Activated naive CD8-positive, alpha-beta T cell treated with anti-CD3 and anti-CD28 coated beads, Interleukin-2, amount 50 U/mL, for 24 hours (primary cell): ENCODE data around the gene ALPP.
"Not testable (repeated sequence)": the region's sequence is repeated elsewhere in the genome, so short reads cannot be mapped to it uniquely, and the experiment has no call there.

Source experiments
- ATAC-seq: fragments of 150-1000 bp; cut with Tn5 transposase; one replicate; pipeline ENCODE4 v1.10.0; 2021
- DNase-seq: peaks from one replicate; pipeline ENCODE4 v3.0.0; 2021
- H3K27ac Mint-ChIP-seq: one replicate; pipeline ENCODE4 v1.8.0; 2021; ENCODE audit warnings: mild to moderate bottlenecking, mixed read lengths
- H3K27me3 Mint-ChIP-seq: one replicate; pipeline ENCODE4 v1.8.0; 2021; ENCODE audit warnings: mixed read lengths
- H3K36me3 Mint-ChIP-seq: one replicate; pipeline ENCODE4 v1.8.0; 2021; ENCODE audit warnings: low read depth, mixed read lengths
- H3K4me1 Mint-ChIP-seq: one replicate; pipeline ENCODE4 v1.8.0; 2021; ENCODE audit warnings: mixed read lengths
- H3K4me3 Mint-ChIP-seq: one replicate; pipeline ENCODE4 v1.8.0; 2021; ENCODE audit warnings: mild to moderate bottlenecking, moderate library complexity, mixed read lengths
- H3K9me3 Mint-ChIP-seq: one replicate; pipeline ENCODE4 v1.8.0; 2021; ENCODE audit warnings: mixed read lengths

Gene ALPP

GRCh38 chr2:232378735-232379151 lies at the start of gene ALPP:
TSS of gene ALPP (plus strand) at chr2:232378751. CDS start at chr2:232378803, 52 bp downstream.
- H3K4me3 Mint-ChIP-seq, DNase-seq, H3K4me1 Mint-ChIP-seq, H3K36me3 Mint-ChIP-seq, H3K9me3 Mint-ChIP-seq, H3K27ac Mint-ChIP-seq, ATAC-seq: not testable (repeated sequence)
- peaks cover 14% of the 10 kb centered on the region for H3K27me3 Mint-ChIP-seq

- no peaks in the 10 kb centered on the region for H3K9me3 Mint-ChIP-seq
- DNase-seq: no peak
- H3K4me3 Mint-ChIP-seq: no peak overlapping the region
- no peak for ATAC-seq
- no peaks in the 10 kb centered on the region for H3K36me3 Mint-ChIP-seq
- no peak overlapping the region for H3K27ac Mint-ChIP-seq
- H3K27me3 Mint-ChIP-seq: no peaks in the 10 kb centered on the region
- H3K4me1 Mint-ChIP-seq: peaks cover 9% of the 10 kb centered on the region
These were observed 48.9 kb upstream of the ALPP start for GRCh38 chr2:232329716-232330067.

- Mint-ChIP-seq H3K9me3 (no peaks in the 10 kb centered on the region), H3K27me3 (no peaks in the 10 kb centered on the region), H3K4me1 (peaks cover 9% of the 10 kb centered on the region), H3K4me3 (no peak overlapping the region), H3K27ac (no peak overlapping the region), H3K36me3 (no peaks in the 10 kb centered on the region)
- DNase-seq (no peak), ATAC-seq (no peak)
These were observed 48.2 kb upstream of the ALPP start for GRCh38 chr2:232330068-232330999.

GRCh38 chr2:232331061-232331460 lies 47.5 kb upstream of the ALPP start:
- not testable (repeated sequence) for H3K4me1 Mint-ChIP-seq, DNase-seq, H3K27ac Mint-ChIP-seq, H3K4me3 Mint-ChIP-seq, H3K27me3 Mint-ChIP-seq, ATAC-seq, H3K9me3 Mint-ChIP-seq, H3K36me3 Mint-ChIP-seq

GRCh38 chr2:232331641-232332040 lies 46.9 kb upstream of the ALPP start:
- DNase-seq, H3K36me3 Mint-ChIP-seq, H3K27ac Mint-ChIP-seq, ATAC-seq, H3K4me1 Mint-ChIP-seq, H3K9me3 Mint-ChIP-seq, H3K27me3 Mint-ChIP-seq, H3K4me3 Mint-ChIP-seq: not testable (repeated sequence)

GRCh38 chr2:232332244-232332939 lies 46.2 kb upstream of the ALPP start:
- H3K4me3 Mint-ChIP-seq, H3K27ac Mint-ChIP-seq, H3K36me3 Mint-ChIP-seq, H3K4me1 Mint-ChIP-seq, H3K27me3 Mint-ChIP-seq, DNase-seq, ATAC-seq, H3K9me3 Mint-ChIP-seq: not testable (repeated sequence)

DNA sequence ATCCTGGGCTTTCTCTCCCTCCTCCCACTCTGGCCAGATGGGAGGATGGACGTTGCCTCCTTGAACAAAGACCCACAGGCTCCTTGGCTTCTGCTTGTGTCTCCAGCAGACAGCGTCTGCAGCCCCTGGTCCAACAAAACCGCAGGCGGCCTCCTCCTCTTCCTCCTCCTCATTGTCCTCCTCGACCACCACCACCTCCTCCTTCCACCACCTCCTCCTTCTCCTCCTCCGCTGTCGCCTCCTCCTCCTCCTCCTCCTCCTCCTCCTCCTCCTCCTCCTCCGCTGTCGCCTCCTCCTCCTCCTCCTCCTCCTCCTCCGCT lies 45.7 kb upstream of the ALPP start:
- Mint-ChIP-seq H3K9me3 (no peaks in the 10 kb centered on the region), H3K36me3 (no peaks in the 10 kb centered on the region), H3K27ac (no peak overlapping the region), H3K27me3 (no peaks in the 10 kb centered on the region), H3K4me1 (no peaks in the 10 kb centered on the region), H3K4me3 (no peak overlapping the region)
- ATAC-seq (no peak), DNase-seq (no peak)

DNA sequence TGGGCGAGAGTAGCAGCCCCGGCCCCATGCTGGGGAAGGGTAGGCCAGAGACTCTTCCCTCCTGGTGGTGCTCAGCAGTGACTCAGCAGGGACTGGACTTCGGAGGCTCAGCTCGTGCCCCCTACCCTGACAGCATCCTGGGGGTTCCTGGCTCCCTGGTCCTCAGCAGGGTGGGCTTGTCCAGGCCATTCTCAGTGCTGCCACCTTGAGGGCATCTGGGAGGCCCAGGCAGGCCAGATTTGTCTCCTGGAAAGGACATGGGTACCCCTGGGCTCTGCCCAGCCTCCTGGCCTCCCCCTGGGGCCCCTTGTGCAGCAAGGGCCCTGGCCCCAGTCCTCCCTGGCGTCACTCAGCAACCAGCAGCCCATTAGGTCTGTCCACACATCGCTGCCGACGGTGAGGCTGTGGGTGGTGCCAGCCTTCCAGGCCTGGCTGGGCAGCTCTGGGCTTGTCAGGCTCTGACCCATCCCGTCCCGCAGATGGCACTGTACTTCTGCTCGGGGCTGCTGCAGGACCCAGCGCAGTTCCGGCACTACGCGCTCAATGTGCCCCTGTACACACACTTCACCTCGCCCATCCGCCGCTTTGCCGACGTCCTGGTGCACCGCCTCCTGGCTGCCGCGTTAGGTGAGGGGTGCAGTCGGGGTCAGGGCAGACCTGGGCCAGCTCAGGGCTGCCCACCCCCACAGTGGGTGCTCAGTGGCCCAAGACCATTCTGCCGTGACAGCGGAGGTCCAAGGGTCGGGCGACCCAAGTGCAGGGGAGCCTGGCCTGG lies 45.0 kb upstream of the ALPP start:
- Mint-ChIP-seq H3K4me1 (no peaks in the 10 kb centered on the region), H3K4me3 (no peak overlapping the region), H3K27me3 (no peaks in the 10 kb centered on the region), H3K27ac (no peak overlapping the region), H3K9me3 (no peaks in the 10 kb centered on the region), H3K36me3 (no peaks in the 10 kb centered on the region)
- no peak for DNase-seq
- no peak for ATAC-seq

GRCh38 chr2:232334136-232334884 lies 44.2 kb upstream of the ALPP start:
- not testable (repeated sequence) for H3K9me3 Mint-ChIP-seq, H3K27ac Mint-ChIP-seq

DNA sequence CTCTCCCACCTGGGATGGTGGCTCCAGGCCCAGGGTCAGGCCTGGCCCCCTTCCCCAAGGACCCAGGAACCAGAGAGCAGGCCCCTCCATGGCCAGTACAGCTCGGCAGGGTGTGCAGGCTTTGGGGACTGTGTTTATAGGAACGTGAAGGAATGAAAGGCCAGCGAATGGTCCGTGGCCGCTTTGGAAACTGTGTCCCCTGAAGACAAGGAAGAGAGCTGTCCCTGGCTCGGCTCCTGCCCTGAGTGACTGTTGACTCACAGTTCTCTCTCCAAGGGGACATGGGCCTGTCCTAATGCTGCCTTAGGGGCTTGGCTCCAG lies 43.7 kb upstream of the ALPP start:
- DNase-seq, H3K4me1 Mint-ChIP-seq, H3K27me3 Mint-ChIP-seq, H3K27ac Mint-ChIP-seq, H3K9me3 Mint-ChIP-seq, ATAC-seq, H3K4me3 Mint-ChIP-seq, H3K36me3 Mint-ChIP-seq: not testable (repeated sequence)

More at GRCh38 chr2:232334136-232334884, 44.2 kb upstream of the ALPP start:
- not testable (repeated sequence) for H3K36me3 Mint-ChIP-seq, H3K4me1 Mint-ChIP-seq, ATAC-seq, H3K27me3 Mint-ChIP-seq, DNase-seq, H3K4me3 Mint-ChIP-seq

DNA sequence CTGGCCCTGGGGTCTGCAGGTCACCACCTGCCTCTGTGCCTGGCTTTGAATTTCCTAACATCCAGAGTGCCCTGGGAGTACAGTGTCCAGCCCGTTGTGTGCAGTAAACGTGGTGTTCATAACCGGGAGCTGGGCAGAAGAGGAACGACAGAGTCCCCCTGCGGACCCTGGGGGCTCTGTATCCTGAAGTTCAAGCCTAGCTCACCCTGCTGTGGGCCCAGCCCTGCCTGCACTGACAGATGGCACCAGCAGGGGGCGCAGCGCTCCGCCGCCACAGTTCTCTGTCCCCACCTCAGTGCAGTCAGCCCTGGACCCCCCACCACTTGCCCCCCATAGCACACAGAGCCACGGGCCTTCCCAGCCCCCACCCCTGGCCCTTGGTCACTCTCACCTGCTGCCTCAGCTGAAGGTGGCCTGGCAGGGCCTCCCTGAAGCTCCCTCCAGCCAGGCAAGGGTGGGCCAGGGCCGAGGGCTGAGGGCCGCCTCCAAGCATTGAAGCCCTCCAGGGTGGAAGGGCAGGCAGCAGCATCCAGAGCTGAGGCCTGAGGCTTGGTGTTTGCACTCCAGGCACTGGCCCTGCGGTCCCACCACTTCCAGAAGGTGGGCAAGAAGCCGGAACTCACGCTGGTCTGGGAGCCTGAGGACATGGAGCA lies 43.2 kb upstream of the ALPP start:
- H3K9me3 Mint-ChIP-seq, H3K27me3 Mint-ChIP-seq, H3K4me3 Mint-ChIP-seq, H3K27ac Mint-ChIP-seq, DNase-seq, H3K36me3 Mint-ChIP-seq, H3K4me1 Mint-ChIP-seq: not testable (repeated sequence)
- ATAC-seq: peak; percentile 40

- Mint-ChIP-seq H3K36me3 (no peaks in the 10 kb centered on the region), H3K4me3 (no peak overlapping the region), H3K9me3 (no peaks in the 10 kb centered on the region), H3K4me1 (no peaks in the 10 kb centered on the region), H3K27ac (no peak overlapping the region), H3K27me3 (no peaks in the 10 kb centered on the region)
- ATAC-seq: no peak
- DNase-seq: no peak
These were observed 42.7 kb upstream of the ALPP start for GRCh38 chr2:232335859-232336215.

DNA sequence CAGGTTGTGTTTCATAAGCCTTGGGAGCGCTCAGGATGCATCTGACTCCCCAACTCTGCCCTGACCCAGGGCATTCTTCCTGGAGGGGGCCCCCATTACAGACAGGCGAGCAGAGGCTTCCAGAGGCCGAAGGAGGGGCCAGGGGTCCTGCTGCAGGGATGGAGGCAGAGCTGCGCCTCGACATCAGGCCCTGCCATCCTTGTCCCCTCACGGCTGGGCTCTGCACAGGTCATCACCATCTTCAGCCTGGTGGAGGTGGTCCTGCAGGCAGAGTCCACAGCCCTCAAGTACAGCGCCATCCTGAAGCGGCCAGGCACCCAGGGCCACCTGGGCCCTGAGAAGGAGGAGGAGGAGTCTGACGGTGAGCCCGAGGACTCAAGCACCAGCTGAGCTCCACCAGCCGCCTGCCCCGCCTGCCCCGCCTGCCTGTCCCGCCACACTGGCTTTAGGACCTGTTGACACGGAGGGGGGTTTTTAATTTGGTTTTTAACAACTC lies 42.3 kb upstream of the ALPP start:
- H3K4me1 Mint-ChIP-seq: no peaks in the 10 kb centered on the region
- DNase-seq (no peak), ATAC-seq (no peak)
- no peak overlapping the region for H3K4me3 Mint-ChIP-seq
- no peaks in the 10 kb centered on the region for H3K27me3 Mint-ChIP-seq
- no peaks in the 10 kb centered on the region for H3K36me3 Mint-ChIP-seq
- H3K27ac Mint-ChIP-seq: no peak overlapping the region
- H3K9me3 Mint-ChIP-seq: no peaks in the 10 kb centered on the region
